Measurements from ENCODE around the gene MIXL1.

The MIXL1 gene

DNA sequence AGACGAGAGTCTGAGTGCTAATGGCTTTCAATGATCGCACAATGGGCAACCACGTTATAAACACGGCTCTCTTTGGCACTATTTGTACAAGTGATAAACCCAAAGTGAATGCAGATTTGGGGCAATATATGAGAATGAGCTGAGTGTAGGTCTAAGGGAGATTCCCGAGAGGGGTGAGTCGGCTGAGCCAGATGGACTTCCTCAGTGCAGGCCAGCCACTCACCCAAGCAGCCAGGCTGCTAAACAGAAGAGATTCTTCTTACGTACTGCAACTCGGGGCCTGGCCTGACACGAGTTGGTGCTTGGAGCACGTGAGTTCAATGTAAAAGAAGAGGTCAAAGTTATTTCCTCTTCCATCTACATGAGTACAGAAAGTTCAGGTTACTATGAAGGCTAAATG is 6.2 kb upstream of the MIXL1 start:
- Histone ChIP-seq H2AFZ (ENCODE audit: low read length) (no peak overlapping the region), H3K4me2 (ENCODE audit: low read length) (no peak overlapping the region), H3K4me3 (ENCODE audit: low read depth, low read length, poor library complexity, severe bottlenecking) (no peak overlapping the region)

DNA sequence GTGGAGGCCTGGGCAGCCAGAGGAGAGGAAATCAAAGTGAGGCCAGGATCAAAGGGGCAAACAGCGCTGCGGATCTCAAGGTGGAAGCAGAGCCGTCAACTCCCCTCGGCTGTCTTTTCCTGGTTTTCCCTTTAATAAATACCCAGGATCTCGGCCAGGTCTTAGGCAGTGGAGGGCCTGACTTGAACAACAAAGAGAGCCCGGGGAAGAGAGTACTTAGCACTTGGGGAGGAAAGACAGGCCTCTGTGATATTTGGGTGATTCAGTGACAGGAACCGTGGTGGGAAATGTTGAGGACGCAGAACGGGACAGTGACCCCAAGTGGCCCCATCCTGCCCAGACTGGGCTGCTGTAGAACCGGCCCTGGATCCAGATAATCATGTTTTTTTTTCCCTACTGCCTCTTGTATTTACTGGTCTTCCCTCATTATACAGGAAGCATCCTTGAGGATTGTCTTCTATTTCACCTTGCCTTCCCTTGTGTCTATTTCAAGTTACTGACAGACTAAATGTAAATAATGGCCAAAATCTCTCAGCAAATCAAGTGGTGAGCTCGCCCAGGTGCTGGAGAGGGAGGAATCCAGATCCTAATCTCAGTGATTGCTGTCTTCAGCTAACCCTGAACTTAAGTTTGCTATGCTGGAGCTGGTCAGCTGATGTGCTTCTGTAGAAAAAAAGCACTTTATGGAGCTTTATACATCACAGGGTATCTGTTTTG is 2.8 kb upstream of the MIXL1 start:
- no peak overlapping the region for H3K27ac ChIP-seq (ENCODE audit: low read depth, low read length, poor library complexity, severe bottlenecking)
- H3F3A ChIP-seq (ENCODE audit: insufficient read depth, low read length), result no peaks in the 10 kb centered on the region
- H3K9me3 ChIP-seq (ENCODE audit: low read length), result no peaks in the 10 kb centered on the region
- H3K4me3 ChIP-seq (ENCODE audit: low read depth, low read length, poor library complexity, severe bottlenecking), result no peak overlapping the region
- no peaks in the 10 kb centered on the region for H3K27me3 ChIP-seq (ENCODE audit: insufficient read depth, low read length)
- no peaks in the 10 kb centered on the region for H3K79me2 ChIP-seq (ENCODE audit: insufficient read depth, low read length)
- H2AFZ ChIP-seq (ENCODE audit: low read length), result no peak overlapping the region
- TF ChIP-seq EZH2 (IDR thresholded peaks at IDR 0.05; ENCODE audit: borderline replicate concordance, low read length), result no peak
- no peaks in the 10 kb centered on the region for H3K9me2 ChIP-seq (ENCODE audit: low read depth, low read length)
- no peaks in the 10 kb centered on the region; the same call in 1 of the 2 replicates for H3K36me3 ChIP-seq (ENCODE audit: insufficient read depth, low read length)
- H3K4me2 ChIP-seq (ENCODE audit: low read length), result no peak overlapping the region
- H3K9ac ChIP-seq (ENCODE audit: low read length), result no peak overlapping the region
- peaks cover 28% of the 10 kb centered on the region for H3K4me1 ChIP-seq (ENCODE audit: insufficient read depth, low read length, severe bottlenecking)
- H4K20me1 ChIP-seq (ENCODE audit: insufficient read depth, low read length), result no peaks in the 10 kb centered on the region

More for the DNA sequence above, 6.2 kb upstream of the MIXL1 start:
- H3K79me2 ChIP-seq (ENCODE audit: insufficient read depth, low read length), result no peaks in the 10 kb centered on the region
- no peaks in the 10 kb centered on the region for H3K9me3 ChIP-seq (ENCODE audit: low read length)
- no peaks in the 10 kb centered on the region for H3K9me2 ChIP-seq (ENCODE audit: low read depth, low read length)
- no peaks in the 10 kb centered on the region for H4K20me1 ChIP-seq (ENCODE audit: insufficient read depth, low read length)
- H3K27ac ChIP-seq (ENCODE audit: low read depth, low read length, poor library complexity, severe bottlenecking), result no peak overlapping the region
- no peaks in the 10 kb centered on the region for H3F3A ChIP-seq (ENCODE audit: insufficient read depth, low read length)
- H3K4me1 ChIP-seq (ENCODE audit: insufficient read depth, low read length, severe bottlenecking), result peaks cover 13% of the 10 kb centered on the region
- no peaks in the 10 kb centered on the region for H3K27me3 ChIP-seq (ENCODE audit: insufficient read depth, low read length)
- H3K36me3 ChIP-seq (ENCODE audit: insufficient read depth, low read length), result no peaks in the 10 kb centered on the region
- no peak overlapping the region for H3K9ac ChIP-seq (ENCODE audit: low read length)
- TF ChIP-seq, protein P1, sequence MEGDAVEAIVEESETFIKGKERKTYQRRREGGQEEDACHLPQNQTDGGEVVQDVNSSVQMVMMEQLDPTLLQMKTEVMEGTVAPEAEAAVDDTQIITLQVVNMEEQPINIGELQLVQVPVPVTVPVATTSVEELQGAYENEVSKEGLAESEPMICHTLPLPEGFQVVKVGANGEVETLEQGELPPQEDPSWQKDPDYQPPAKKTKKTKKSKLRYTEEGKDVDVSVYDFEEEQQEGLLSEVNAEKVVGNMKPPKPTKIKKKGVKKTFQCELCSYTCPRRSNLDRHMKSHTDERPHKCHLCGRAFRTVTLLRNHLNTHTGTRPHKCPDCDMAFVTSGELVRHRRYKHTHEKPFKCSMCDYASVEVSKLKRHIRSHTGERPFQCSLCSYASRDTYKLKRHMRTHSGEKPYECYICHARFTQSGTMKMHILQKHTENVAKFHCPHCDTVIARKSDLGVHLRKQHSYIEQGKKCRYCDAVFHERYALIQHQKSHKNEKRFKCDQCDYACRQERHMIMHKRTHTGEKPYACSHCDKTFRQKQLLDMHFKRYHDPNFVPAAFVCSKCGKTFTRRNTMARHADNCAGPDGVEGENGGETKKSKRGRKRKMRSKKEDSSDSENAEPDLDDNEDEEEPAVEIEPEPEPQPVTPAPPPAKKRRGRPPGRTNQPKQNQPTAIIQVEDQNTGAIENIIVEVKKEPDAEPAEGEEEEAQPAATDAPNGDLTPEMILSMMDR (IDR thresholded peaks at IDR 0.05; ENCODE audit: low read length), result no peak
- TF ChIP-seq EZH2 (IDR thresholded peaks at IDR 0.05; ENCODE audit: borderline replicate concordance, low read length), result no peak

DNA sequence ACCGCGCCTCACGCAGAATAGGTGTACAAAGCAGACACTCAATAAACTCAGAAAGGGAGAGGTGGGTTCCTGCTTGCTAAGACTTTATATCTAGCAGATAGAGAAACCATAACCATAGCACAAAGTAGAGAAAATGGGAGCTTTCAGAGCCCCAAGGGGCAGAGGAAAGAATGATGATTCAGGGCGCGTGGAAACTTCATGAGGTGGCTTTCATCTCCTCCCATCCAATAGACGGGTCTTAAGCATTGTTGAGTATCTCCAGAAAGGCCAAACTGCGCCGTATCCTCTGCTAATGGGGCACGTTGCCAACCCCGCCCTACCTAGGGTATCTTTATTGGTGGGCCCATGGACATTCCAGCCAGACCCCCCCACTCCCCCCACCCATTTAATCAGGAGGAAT is 778 bp upstream of the MIXL1 start:
- Histone ChIP-seq H2AFZ (ENCODE audit: low read length) (no peak overlapping the region), H3K79me2 (ENCODE audit: insufficient read depth, low read length) (no peaks in the 10 kb centered on the region), H3F3A (ENCODE audit: insufficient read depth, low read length) (no peaks in the 10 kb centered on the region), H3K4me3 (ENCODE audit: low read depth, low read length, poor library complexity, severe bottlenecking) (no peak overlapping the region), H3K4me2 (ENCODE audit: low read length) (no peak overlapping the region), H3K27ac (ENCODE audit: low read depth, low read length, poor library complexity, severe bottlenecking) (no peak overlapping the region), H3K4me1 (ENCODE audit: insufficient read depth, low read length, severe bottlenecking) (peaks cover 36% of the 10 kb centered on the region), H3K9me2 (ENCODE audit: low read depth, low read length) (no peaks in the 10 kb centered on the region), H3K36me3 (ENCODE audit: insufficient read depth, low read length) (no peaks in the 10 kb centered on the region; the same call in 1 of the 2 replicates), H3K9ac (ENCODE audit: low read length) (no peak overlapping the region), H4K20me1 (ENCODE audit: insufficient read depth, low read length) (no peaks in the 10 kb centered on the region), H3K9me3 (ENCODE audit: low read length) (no peaks in the 10 kb centered on the region), H3K27me3 (ENCODE audit: insufficient read depth, low read length) (no peaks in the 10 kb centered on the region)
- no peak for TF ChIP-seq EZH2 (IDR thresholded peaks at IDR 0.05; ENCODE audit: borderline replicate concordance, low read length)
- TF ChIP-seq, protein P1 (IDR thresholded peaks at IDR 0.05; ENCODE audit: low read length), result no peak
